ENCODE results near the gene GDPD1.

GRCh38 chr17:59223813-59224212 is 3.5 kb downstream of the GDPD1 start:
- TF ChIP-seq, protein P1, sequence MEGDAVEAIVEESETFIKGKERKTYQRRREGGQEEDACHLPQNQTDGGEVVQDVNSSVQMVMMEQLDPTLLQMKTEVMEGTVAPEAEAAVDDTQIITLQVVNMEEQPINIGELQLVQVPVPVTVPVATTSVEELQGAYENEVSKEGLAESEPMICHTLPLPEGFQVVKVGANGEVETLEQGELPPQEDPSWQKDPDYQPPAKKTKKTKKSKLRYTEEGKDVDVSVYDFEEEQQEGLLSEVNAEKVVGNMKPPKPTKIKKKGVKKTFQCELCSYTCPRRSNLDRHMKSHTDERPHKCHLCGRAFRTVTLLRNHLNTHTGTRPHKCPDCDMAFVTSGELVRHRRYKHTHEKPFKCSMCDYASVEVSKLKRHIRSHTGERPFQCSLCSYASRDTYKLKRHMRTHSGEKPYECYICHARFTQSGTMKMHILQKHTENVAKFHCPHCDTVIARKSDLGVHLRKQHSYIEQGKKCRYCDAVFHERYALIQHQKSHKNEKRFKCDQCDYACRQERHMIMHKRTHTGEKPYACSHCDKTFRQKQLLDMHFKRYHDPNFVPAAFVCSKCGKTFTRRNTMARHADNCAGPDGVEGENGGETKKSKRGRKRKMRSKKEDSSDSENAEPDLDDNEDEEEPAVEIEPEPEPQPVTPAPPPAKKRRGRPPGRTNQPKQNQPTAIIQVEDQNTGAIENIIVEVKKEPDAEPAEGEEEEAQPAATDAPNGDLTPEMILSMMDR (IDR thresholded peaks at IDR 0.05), result no peak
- TF ChIP-seq POLR2A (IDR thresholded peaks at IDR 0.05) (no peak), EP300 (IDR thresholded peaks at IDR 0.05) (no peak)
